ENCODE data around the gene DYNC2LI1. TPM values are rescaled to one million over a fixed set of nuclear protein-coding genes. Genes with fewer than 3 reads are reported as not detected.
A peak's percentile ranks its signal among the peaks of the same experiment; 100 is the strongest.

Gene DYNC2LI1
- total RNA-seq, 4 donors from 2014 or later: 27.0 to 83.8 (median 62.4) TPM

GRCh38 chr2:43762286-43762685 lies 11.6 kb upstream of the DYNC2LI1 start:
- Histone ChIP-seq H3K9me3 (no peaks in the 10 kb centered on the region), H3K27me3 (no peaks in the 10 kb centered on the region), H3K4me1 (peaks cover 0 to 12% of the 10 kb centered on the region in 2 donors), H3K27ac (peak overlapping the region in 1 of 2 donors; percentile 92), H3K36me3 (no peaks in the 10 kb centered on the region), H3K4me3 (no peak overlapping the region)
- DNase-seq: no peak
- intact Hi-C loops (cut with DNase I; ENCODE audit: low total_unique reads): no loop called here
- TF ChIP-seq, protein P1, sequence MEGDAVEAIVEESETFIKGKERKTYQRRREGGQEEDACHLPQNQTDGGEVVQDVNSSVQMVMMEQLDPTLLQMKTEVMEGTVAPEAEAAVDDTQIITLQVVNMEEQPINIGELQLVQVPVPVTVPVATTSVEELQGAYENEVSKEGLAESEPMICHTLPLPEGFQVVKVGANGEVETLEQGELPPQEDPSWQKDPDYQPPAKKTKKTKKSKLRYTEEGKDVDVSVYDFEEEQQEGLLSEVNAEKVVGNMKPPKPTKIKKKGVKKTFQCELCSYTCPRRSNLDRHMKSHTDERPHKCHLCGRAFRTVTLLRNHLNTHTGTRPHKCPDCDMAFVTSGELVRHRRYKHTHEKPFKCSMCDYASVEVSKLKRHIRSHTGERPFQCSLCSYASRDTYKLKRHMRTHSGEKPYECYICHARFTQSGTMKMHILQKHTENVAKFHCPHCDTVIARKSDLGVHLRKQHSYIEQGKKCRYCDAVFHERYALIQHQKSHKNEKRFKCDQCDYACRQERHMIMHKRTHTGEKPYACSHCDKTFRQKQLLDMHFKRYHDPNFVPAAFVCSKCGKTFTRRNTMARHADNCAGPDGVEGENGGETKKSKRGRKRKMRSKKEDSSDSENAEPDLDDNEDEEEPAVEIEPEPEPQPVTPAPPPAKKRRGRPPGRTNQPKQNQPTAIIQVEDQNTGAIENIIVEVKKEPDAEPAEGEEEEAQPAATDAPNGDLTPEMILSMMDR (IDR thresholded peaks at IDR 0.05): no peak
- no peak for TF ChIP-seq POLR2A (IDR thresholded peaks at IDR 0.05)

DNA sequence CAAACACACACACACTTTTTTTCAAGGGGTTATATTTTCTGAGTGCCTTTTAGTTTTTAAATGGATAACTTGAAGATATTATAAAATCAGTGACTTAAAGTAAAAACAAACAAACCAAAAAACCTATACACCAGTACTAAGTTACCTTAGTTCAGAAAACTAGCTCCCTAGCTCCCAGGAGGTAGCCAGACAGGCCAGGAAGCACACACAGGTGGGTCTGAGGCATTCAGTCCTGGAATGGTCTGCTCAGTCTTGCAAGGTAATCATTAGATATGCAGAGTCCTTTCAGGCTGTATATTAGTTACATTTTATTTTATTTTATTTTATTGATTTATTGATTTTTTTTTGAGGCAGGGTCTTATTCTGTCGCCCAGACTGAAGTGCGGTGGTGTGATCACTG lies 10.7 kb upstream of the DYNC2LI1 start:
- Histone ChIP-seq H3K9me3 (no peaks in the 10 kb centered on the region), H3K27me3 (no peaks in the 10 kb centered on the region), H3K27ac (peak overlapping the region; percentile 79 to 92), H3K4me1 (peaks cover 0 to 12% of the 10 kb centered on the region in 2 donors), H3K4me3 (no peak overlapping the region), H3K36me3 (no peaks in the 10 kb centered on the region)
- TF ChIP-seq POLR2A (IDR thresholded peaks at IDR 0.05): no peak
- TF ChIP-seq, protein P1 (IDR thresholded peaks at IDR 0.05): no peak
- DNase-seq: no peak
- intact Hi-C loops (cut with DNase I; ENCODE audit: low total_unique reads): no loop called here

DNA sequence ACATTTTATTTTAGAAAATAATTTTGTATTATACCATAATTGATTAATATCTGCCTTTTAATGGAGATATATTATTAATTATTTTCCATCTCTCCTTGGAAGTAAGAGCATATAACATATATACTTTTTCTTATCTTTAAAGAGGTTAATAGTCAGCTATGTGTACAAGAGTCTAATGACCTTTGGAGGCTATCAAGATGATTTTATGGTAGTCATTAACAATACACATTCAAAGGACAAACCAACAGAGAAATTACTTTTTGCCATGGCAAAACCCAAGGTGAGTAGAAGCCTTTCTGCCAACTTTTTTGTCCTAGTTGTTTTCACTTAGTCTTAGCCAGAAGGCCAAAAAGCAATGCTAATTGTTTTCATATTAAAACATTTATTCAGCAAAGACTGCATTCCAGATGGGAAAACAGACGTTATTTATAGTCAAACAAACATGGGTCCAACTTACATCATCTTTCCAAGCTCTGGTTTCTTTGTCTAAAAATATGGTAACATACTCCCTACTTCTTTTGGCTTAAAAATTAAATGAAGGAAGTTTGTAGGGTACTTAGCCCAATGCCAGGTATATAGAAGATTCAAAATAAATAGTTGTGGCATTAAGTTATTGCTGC lies 9.6 kb upstream of the DYNC2LI1 start:
- TF ChIP-seq, protein P1 (IDR thresholded peaks at IDR 0.05): no peak
- TF ChIP-seq POLR2A (IDR thresholded peaks at IDR 0.05): no peak
- peaks cover 0 to 12% of the 10 kb centered on the region in 2 donors for H3K4me1 ChIP-seq
- intact Hi-C loops (cut with DNase I; ENCODE audit: low total_unique reads): no loop called here
- H3K36me3 ChIP-seq: no peaks in the 10 kb centered on the region
- DNase-seq: no peak
- no peak overlapping the region for H3K4me3 ChIP-seq
- no peaks in the 10 kb centered on the region for H3K27me3 ChIP-seq
- H3K9me3 ChIP-seq: no peaks in the 10 kb centered on the region
- peak overlapping the region; percentile 79 to 92 for H3K27ac ChIP-seq

- intact Hi-C loops (cut with DNase I; ENCODE audit: low total_unique reads): no loop called here
- H3K36me3 ChIP-seq: no peaks in the 10 kb centered on the region
- H3K27ac ChIP-seq: peak overlapping the region; percentile 50 to 92
- H3K9me3 ChIP-seq: no peaks in the 10 kb centered on the region
- no peaks in the 10 kb centered on the region for H3K27me3 ChIP-seq
- TF ChIP-seq, protein P1 (IDR thresholded peaks at IDR 0.05): no peak
- no peak for TF ChIP-seq POLR2A (IDR thresholded peaks at IDR 0.05)
- no peak overlapping the region for H3K4me3 ChIP-seq
- no peak for DNase-seq
- H3K4me1 ChIP-seq: peaks cover 0 to 12% of the 10 kb centered on the region in 2 donors
Measured at GRCh38 chr2:43766006-43766405, 7.8 kb upstream of the DYNC2LI1 start.

GRCh38 chr2:43774617-43775016 lies 778 bp downstream of the DYNC2LI1 start:
- Histone ChIP-seq H3K9me3 (no peaks in the 10 kb centered on the region), H3K36me3 (no peaks in the 10 kb centered on the region), H3K27me3 (no peaks in the 10 kb centered on the region), H3K4me3 (peak overlapping the region; percentile 80 to 86), H3K27ac (peak overlapping the region; percentile 90 to 95), H3K4me1 (no peaks in the 10 kb centered on the region)
- TF ChIP-seq, protein P1 (IDR thresholded peaks at IDR 0.05): no peak
- TF ChIP-seq POLR2A (IDR thresholded peaks at IDR 0.05): no peak
- no peak for DNase-seq
- intact Hi-C loops (cut with DNase I; ENCODE audit: low total_unique reads): no loop called here
